ENCODE data around the gene AGPAT4.

DNA sequence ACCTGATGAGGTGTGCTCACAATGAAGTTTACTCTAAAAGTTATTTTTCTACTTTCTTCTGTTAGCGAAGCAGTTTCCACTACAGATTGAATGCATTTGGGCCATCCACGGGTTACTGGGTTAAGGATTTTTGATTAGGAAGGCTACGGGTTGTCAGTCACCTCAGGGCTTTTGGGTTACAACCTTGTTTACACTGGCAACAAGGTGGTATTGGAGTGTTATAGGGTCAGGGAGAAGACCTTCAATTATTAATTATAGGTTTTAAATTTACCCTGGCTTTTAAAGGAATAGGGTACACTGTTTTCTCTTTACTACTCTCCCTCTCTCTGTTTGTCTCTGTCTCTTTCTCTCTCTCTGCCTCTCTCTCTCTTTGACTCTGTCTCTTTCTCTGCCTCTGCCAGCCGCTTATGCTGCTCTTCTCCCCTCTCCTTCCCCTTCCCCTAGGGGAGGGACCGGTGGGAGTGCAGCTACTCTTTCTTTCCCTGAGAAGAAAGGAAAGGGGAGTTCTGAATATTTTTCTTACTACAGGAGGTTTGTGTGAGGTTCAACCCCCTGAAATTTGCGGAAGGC is 40.2 kb upstream of the AGPAT4 start:
- no peak for TF ChIP-seq POLR2A (IDR thresholded peaks at IDR 0.05; ENCODE audit: borderline replicate concordance, extremely low read depth, insufficient read depth, insufficient read length)
- TF ChIP-seq, protein P1, sequence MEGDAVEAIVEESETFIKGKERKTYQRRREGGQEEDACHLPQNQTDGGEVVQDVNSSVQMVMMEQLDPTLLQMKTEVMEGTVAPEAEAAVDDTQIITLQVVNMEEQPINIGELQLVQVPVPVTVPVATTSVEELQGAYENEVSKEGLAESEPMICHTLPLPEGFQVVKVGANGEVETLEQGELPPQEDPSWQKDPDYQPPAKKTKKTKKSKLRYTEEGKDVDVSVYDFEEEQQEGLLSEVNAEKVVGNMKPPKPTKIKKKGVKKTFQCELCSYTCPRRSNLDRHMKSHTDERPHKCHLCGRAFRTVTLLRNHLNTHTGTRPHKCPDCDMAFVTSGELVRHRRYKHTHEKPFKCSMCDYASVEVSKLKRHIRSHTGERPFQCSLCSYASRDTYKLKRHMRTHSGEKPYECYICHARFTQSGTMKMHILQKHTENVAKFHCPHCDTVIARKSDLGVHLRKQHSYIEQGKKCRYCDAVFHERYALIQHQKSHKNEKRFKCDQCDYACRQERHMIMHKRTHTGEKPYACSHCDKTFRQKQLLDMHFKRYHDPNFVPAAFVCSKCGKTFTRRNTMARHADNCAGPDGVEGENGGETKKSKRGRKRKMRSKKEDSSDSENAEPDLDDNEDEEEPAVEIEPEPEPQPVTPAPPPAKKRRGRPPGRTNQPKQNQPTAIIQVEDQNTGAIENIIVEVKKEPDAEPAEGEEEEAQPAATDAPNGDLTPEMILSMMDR (IDR thresholded peaks at IDR 0.05 in 2 of 3, conservative IDR thresholded peaks at IDR 0.05 in 1 of 3; ENCODE audit: borderline replicate concordance in 1 of 3, insufficient read depth in 1 of 3, low read depth in 2 of 3, low read length in 2 of 3) = no peak
- TF ChIP-seq, protein P2, sequence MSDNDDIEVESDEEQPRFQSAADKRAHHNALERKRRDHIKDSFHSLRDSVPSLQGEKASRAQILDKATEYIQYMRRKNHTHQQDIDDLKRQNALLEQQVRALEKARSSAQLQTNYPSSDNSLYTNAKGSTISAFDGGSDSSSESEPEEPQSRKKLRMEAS (IDR thresholded peaks at IDR 0.05) = no peak

Data from HCT116 (cell line).